K562 treated with DMSO at 1 percent for 12 hours (cell line): ENCODE data around the gene SPZ1. TPM values are rescaled to one million over a fixed set of nuclear protein-coding genes. Genes with fewer than 3 reads are reported as not detected.

ENCODE experiments used
- total RNA-seq: library from RNA; unstranded; fragments of 300-600 nt; gene quantifications from 2 replicates; pipeline ENCODE4 v1.2.3, GENCODE V29; 2022; ENCODE audit not compliant: insufficient read depth

Gene SPZ1
- not detected in 2 replicates for total RNA-seq

GRCh38 chr5:80319702-80320101 is at the start of gene SPZ1:
Gene SPZ1 (plus strand): TSS chr5:80320002. CDS start chr5:80320216, 214 bp downstream.

Other genes with a start within 250 kb of the SPZ1 start
- 1.2 and 5.6 TPM in 2 replicates for gene SERINC5, start 64.0 kb upstream of the SPZ1 start, total RNA-seq
- 10.0 and 18.9 TPM in 2 replicates for gene ZFYVE16, start 88.1 kb downstream of the SPZ1 start, total RNA-seq
- gene FAM151B, start 168.1 kb downstream of the SPZ1 start, total RNA-seq, result not detected in 2 replicates